Activated naive CD8-positive, alpha-beta T cell treated with anti-CD3 and anti-CD28 coated beads for 36 hours (primary cell): Measurements from ENCODE around the gene ANKRD30B. TPM values are rescaled to one million over a fixed set of nuclear protein-coding genes. Genes with fewer than 3 reads are reported as not detected.
"Not testable (repeated sequence)": the region's sequence is repeated elsewhere in the genome, so short reads cannot be mapped to it uniquely, and the experiment has no call there.

ENCODE experiments used
- DNase-seq: peaks from one replicate; pipeline ENCODE4 v3.0.0; 2021
- H3K27ac Mint-ChIP-seq: one replicate; pipeline ENCODE4 v1.8.0; 2022; ENCODE audit warnings: mild to moderate bottlenecking, moderate library complexity, mixed read lengths
- H3K27me3 Mint-ChIP-seq: one replicate; pipeline ENCODE4 v1.8.0; 2022; ENCODE audit warnings: mild to moderate bottlenecking, mixed read lengths
- H3K36me3 Mint-ChIP-seq: one replicate; pipeline ENCODE4 v1.8.0; 2021; ENCODE audit warnings: mild to moderate bottlenecking, mixed read lengths
- H3K4me1 Mint-ChIP-seq: one replicate; pipeline ENCODE4 v1.8.0; 2021; ENCODE audit warnings: mixed read lengths
- H3K4me3 Mint-ChIP-seq: one replicate; pipeline ENCODE4 v1.8.0; 2022; ENCODE audit warnings: mild to moderate bottlenecking, moderate library complexity, mixed read lengths
- H3K9me3 Mint-ChIP-seq: one replicate; pipeline ENCODE4 v1.8.0; 2022; ENCODE audit warnings: mixed read lengths
- total RNA-seq, 2 experiments: library from RNA; stranded (reverse); gene quantifications; one replicate each; pipeline ENCODE4 v1.2.3, GENCODE V29; 2021

The ANKRD30B gene
- total RNA-seq, 2 experiments from 2014 or later, result not detected

DNA sequence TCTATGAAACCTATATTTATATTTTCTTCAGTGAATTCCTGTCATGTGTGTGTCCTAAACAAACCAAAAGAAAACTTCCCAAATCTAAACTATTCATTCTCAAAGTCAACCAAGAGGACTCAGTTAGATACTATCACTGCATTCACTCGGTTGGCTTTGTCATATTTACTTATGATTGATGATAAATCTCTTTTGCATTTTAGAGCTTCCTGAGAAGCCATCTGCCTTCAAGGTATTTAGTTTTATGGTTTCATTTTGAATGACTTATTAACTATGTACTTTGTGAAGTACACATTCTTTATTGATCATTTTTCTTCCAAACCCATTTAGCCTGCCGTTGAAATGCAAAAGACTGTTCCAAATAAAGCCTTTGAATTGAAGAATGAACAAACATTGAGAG, 36.2 kb downstream of the ANKRD30B start:
- H3K27me3 Mint-ChIP-seq, result no peaks in the 10 kb centered on the region
- no peak for DNase-seq
- no peaks in the 10 kb centered on the region for H3K4me1 Mint-ChIP-seq
- no peaks in the 10 kb centered on the region for H3K36me3 Mint-ChIP-seq
- no peaks in the 10 kb centered on the region for H3K9me3 Mint-ChIP-seq
- no peak overlapping the region for H3K4me3 Mint-ChIP-seq
- H3K27ac Mint-ChIP-seq, result no peak overlapping the region

- H3K4me3 Mint-ChIP-seq, H3K4me1 Mint-ChIP-seq, H3K27ac Mint-ChIP-seq, DNase-seq, H3K9me3 Mint-ChIP-seq, H3K36me3 Mint-ChIP-seq, H3K27me3 Mint-ChIP-seq: not testable (repeated sequence)
These were observed 48.9 kb downstream of the ANKRD30B start for GRCh38 chr18:14796876-14797275.

- not testable (repeated sequence) for DNase-seq, H3K4me3 Mint-ChIP-seq, H3K4me1 Mint-ChIP-seq, H3K36me3 Mint-ChIP-seq, H3K27ac Mint-ChIP-seq, H3K27me3 Mint-ChIP-seq, H3K9me3 Mint-ChIP-seq
These were observed 50.2 kb downstream of the ANKRD30B start for GRCh38 chr18:14797969-14798764.

- DNase-seq, H3K36me3 Mint-ChIP-seq, H3K27me3 Mint-ChIP-seq, H3K9me3 Mint-ChIP-seq, H3K27ac Mint-ChIP-seq, H3K4me3 Mint-ChIP-seq, H3K4me1 Mint-ChIP-seq: not testable (repeated sequence)
These were observed 63.1 kb downstream of the ANKRD30B start for GRCh38 chr18:14811081-14811480.

GRCh38 chr18:14826972-14827632, 79.1 kb downstream of the ANKRD30B start:
- H3K36me3 Mint-ChIP-seq, H3K4me1 Mint-ChIP-seq, DNase-seq, H3K27me3 Mint-ChIP-seq, H3K27ac Mint-ChIP-seq, H3K4me3 Mint-ChIP-seq, H3K9me3 Mint-ChIP-seq: not testable (repeated sequence)

GRCh38 chr18:14841607-14842006, 93.6 kb downstream of the ANKRD30B start:
- H3K27me3 Mint-ChIP-seq, H3K36me3 Mint-ChIP-seq, H3K27ac Mint-ChIP-seq, H3K9me3 Mint-ChIP-seq, H3K4me3 Mint-ChIP-seq, H3K4me1 Mint-ChIP-seq, DNase-seq: not testable (repeated sequence)

DNA sequence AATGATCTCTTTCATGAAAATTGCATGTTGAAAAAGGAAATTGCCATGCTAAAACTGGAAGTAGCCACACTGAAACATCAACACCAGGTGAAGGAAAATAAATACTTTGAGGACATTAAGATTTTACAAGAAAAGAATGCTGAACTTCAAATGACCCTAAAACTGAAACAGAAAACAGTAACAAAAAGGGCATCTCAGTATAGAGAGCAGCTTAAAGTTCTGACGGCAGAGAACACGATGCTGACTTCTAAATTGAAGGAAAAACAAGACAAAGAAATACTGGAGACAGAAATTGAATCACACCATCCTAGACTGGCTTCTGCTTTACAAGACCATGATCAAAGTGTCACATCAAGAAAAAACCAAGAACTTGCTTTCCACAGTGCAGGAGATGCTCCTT, 103.6 kb downstream of the ANKRD30B start:
- H3K4me1 Mint-ChIP-seq, H3K27me3 Mint-ChIP-seq, DNase-seq, H3K36me3 Mint-ChIP-seq, H3K4me3 Mint-ChIP-seq, H3K9me3 Mint-ChIP-seq, H3K27ac Mint-ChIP-seq: not testable (repeated sequence)

GRCh38 chr18:14855634-14856033, 107.7 kb downstream of the ANKRD30B start:
- H3K4me1 Mint-ChIP-seq, H3K4me3 Mint-ChIP-seq, H3K9me3 Mint-ChIP-seq, DNase-seq, H3K27me3 Mint-ChIP-seq, H3K27ac Mint-ChIP-seq, H3K36me3 Mint-ChIP-seq: not testable (repeated sequence)

- not testable (repeated sequence) for H3K4me1 Mint-ChIP-seq, H3K27ac Mint-ChIP-seq, DNase-seq, H3K9me3 Mint-ChIP-seq, H3K27me3 Mint-ChIP-seq, H3K4me3 Mint-ChIP-seq, H3K36me3 Mint-ChIP-seq
These were observed 108.3 kb downstream of the ANKRD30B start for GRCh38 chr18:14856256-14856655.

DNA sequence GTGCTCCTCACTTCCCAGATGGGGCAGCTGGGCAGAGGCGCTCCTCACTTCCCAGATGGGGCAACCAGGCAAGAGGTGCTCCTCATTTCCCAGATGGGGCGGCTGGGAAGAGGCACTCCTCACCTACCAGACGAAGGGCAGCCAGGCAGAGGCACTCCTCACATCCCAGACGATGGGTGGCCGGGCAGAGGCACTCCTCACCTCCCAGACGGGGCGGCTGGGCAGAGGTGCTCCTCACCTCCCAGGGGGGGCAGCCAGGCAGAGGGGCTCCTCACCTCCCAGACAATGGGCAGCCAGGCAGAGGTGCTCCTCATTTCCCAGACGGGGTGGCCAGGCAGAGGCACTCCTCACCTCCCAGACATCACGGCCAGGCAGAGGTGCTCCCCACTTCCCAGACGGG, 110.5 kb downstream of the ANKRD30B start:
- H3K27ac Mint-ChIP-seq, H3K36me3 Mint-ChIP-seq, H3K4me3 Mint-ChIP-seq, H3K4me1 Mint-ChIP-seq, H3K27me3 Mint-ChIP-seq, H3K9me3 Mint-ChIP-seq, DNase-seq: not testable (repeated sequence)

DNA sequence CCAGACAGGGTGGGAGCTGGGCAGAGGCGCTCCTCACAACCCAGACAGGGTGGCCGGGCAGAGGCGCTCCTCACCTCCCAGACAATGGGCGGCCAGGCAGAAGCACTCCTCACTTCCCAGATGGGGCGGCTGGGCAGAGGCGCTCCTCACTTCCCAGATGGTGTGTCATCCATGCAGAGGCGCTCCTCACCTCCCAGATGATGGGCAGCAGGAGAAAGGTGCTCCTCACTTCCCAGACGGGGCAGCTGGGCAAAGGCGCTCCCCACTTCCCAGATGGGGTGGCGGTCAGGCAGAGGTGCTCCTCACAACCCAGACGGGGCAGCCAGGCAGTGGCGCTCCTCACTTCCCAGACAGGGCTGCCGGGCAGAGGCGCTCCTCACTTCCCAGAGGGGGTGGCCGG, 112.0 kb downstream of the ANKRD30B start:
- H3K9me3 Mint-ChIP-seq, H3K36me3 Mint-ChIP-seq, H3K27ac Mint-ChIP-seq, H3K4me3 Mint-ChIP-seq, H3K4me1 Mint-ChIP-seq, H3K27me3 Mint-ChIP-seq, DNase-seq: not testable (repeated sequence)

- not testable (repeated sequence) for H3K4me3 Mint-ChIP-seq
These were observed 118.5 kb downstream of the ANKRD30B start for GRCh38 chr18:14866426-14866825.

DNA sequence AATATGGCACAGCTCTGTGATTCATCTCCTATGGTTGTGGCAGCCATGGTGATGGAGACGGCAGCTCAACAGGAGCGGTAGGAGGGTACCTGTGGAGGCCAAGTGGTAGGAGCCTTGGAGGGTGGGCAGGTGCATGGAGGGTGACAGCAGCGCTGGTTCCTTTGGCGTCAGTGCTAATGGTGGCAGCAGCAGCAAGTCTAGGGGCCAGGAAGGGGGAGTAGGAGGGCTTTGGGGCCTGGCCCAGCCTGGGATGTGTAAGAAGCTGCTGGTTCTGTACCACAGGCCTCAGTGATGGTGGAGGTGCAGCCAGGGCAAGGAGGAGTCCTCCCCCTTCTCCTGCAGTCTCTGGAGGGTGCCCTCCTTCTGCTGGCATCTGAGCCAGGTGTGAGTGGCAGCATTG, 120.0 kb downstream of the ANKRD30B start:
- not testable (repeated sequence) for H3K27me3 Mint-ChIP-seq, H3K4me3 Mint-ChIP-seq, H3K4me1 Mint-ChIP-seq, H3K9me3 Mint-ChIP-seq, H3K27ac Mint-ChIP-seq, H3K36me3 Mint-ChIP-seq, DNase-seq

More at GRCh38 chr18:14866426-14866825, 118.5 kb downstream of the ANKRD30B start:
- H3K36me3 Mint-ChIP-seq, H3K27ac Mint-ChIP-seq, H3K4me1 Mint-ChIP-seq, DNase-seq, H3K9me3 Mint-ChIP-seq, H3K27me3 Mint-ChIP-seq: not testable (repeated sequence)

DNA sequence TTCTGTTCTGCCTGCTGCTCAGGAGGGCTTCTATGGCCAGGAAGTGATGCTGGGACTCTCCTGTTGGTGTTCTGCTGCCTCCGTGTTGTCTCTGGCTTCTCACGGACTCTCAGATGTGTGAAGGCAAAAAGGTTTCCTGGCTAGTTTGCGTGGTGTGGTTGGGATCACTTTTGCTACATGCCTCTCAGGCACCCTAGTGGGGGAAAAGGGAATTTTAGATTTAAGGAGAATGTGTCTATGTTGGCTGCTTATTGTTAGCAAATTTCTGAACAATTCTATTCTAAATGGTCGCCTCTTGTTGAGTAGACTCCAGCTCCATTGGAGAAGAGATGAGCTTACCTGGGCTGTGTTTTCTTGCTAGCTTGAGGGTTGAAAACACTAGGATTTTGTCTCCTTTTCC, 120.9 kb downstream of the ANKRD30B start:
- not testable (repeated sequence) for H3K27ac Mint-ChIP-seq, H3K27me3 Mint-ChIP-seq, H3K36me3 Mint-ChIP-seq, H3K4me3 Mint-ChIP-seq, H3K4me1 Mint-ChIP-seq, DNase-seq, H3K9me3 Mint-ChIP-seq

DNA sequence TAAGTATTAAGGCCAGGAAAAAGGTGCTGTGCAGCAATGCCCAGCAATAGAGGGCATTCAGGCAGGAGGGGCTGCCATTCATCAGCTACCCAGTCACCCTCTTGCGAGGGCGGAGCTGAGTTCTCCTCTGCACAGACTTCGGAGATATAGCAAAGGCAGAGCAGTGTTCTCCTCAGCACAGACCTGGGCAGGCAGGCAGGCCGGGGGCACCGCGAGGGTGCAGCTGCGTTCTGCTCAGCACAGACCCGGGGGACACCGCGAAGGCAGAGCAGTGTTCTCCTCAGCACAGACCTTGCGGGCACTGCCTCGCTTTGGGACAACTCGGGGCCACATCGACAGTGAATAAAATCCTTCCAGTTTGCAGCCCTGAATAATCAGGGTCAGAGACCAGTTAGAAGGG, 130.9 kb downstream of the ANKRD30B start:
- H3K27me3 Mint-ChIP-seq, H3K9me3 Mint-ChIP-seq, H3K4me1 Mint-ChIP-seq, H3K36me3 Mint-ChIP-seq, H3K27ac Mint-ChIP-seq, DNase-seq, H3K4me3 Mint-ChIP-seq: not testable (repeated sequence)

DNA sequence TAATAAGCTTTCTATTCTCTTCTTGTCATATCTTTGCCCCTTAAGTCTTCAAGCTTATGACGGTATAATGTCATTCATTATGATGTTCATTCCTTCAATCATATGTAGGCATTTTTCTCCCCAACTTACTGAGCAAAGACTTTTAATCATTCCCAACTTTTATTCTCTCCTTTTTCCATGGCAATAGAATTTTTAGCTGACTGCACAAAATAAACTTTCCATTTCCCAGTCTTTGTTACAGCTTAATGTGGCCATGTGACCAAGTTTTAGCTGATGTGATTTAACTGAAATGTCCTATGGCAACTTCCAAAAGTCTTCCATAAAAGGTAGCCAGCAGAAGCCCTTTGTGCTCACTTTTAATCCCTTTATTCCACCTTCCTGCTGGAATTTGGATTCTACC, 152.5 kb downstream of the ANKRD30B start:
- H3K27me3 Mint-ChIP-seq, result no peaks in the 10 kb centered on the region
- no peaks in the 10 kb centered on the region for H3K9me3 Mint-ChIP-seq
- no peak for DNase-seq
- H3K36me3 Mint-ChIP-seq, result no peaks in the 10 kb centered on the region
- H3K4me3 Mint-ChIP-seq, result no peak overlapping the region
- H3K4me1 Mint-ChIP-seq, result no peaks in the 10 kb centered on the region
- H3K27ac Mint-ChIP-seq, result no peak overlapping the region
